Activated T-helper 1 cell treated with anti-CD3 and anti-CD28 coated beads, Interleukin-2, amount 50 U/mL, for 16 hours (primary cell): Measurements from ENCODE around the gene ANKRD63.

Experiments used
- DNase-seq, 2 donors: peaks; one replicate each; pipeline ENCODE4 v3.0.0-alpha.2; 2020; ENCODE audit warnings: low read depth in 1 of 2, low spot score in 1 of 2

Gene ANKRD63, protein sequence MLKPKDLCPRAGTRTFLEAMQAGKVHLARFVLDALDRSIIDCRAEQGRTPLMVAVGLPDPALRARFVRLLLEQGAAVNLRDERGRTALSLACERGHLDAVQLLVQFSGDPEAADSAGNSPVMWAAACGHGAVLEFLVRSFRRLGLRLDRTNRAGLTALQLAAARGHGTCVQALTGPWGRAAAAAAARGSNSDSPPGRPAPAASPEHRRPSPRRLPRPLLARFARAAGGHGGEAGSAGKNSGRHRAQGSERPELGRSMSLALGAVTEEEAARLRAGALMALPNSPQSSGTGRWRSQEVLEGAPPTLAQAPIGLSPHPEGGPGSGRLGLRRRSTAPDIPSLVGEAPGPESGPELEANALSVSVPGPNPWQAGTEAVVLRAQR

GRCh38 chr15:40282869-40283614 is at the start of gene ANKRD63:
ANKRD63 (minus strand) TSS chr15:40283064; CDS start chr15:40282586, 478 bp downstream.
- no peak for DNase-seq

GRCh38 chr15:40332113-40332781 is 49.4 kb upstream of the ANKRD63 start:
- DNase-seq = no peak

- DNase-seq = no peak
Measured at GRCh38 chr15:40331637-40332036, 48.8 kb upstream of the ANKRD63 start.

DNA sequence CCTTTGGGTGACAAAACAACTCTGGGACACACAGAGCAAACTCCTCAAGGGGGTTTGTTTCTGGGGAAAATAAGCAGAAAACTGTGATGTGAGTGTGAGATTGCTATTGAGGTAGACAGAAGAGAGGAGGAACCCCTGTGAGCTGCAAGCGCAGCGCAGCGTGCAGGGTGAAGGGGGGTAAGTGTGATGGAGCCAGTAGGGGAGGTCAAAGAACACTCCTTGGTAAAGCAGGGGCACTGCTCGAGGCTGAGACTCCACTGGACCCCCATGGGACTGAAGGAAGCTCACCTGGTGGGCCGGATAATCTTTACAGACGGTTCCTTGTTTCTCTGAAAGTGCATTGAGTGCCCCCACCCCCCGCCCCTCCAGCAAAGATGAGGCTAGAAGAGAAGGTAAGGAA is 48.2 kb upstream of the ANKRD63 start:
- no peak for DNase-seq

GRCh38 chr15:40330368-40330836 is 47.5 kb upstream of the ANKRD63 start:
- DNase-seq = no peak

DNA sequence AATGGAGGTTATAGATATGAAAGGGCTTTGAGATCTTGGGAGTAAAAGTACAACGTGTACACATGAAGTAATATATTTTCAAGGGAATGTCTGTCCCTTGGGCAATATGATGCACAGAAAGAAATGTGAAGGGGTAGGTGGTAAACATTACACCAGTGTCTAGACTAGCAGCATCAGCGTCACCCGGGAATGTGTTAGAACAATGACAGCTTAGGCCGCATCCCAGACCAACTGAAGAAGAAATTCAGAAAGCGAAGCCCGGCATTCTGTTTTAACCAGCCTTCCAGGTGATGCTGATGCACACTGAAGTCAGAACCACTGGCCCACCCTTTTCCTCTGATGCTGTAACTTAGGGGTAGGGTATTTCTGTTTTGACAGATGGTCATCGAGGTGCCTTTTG is 46.9 kb upstream of the ANKRD63 start:
- DNase-seq = no peak

- no peak for DNase-seq
Measured at GRCh38 chr15:40328751-40329150, 45.9 kb upstream of the ANKRD63 start.

DNA sequence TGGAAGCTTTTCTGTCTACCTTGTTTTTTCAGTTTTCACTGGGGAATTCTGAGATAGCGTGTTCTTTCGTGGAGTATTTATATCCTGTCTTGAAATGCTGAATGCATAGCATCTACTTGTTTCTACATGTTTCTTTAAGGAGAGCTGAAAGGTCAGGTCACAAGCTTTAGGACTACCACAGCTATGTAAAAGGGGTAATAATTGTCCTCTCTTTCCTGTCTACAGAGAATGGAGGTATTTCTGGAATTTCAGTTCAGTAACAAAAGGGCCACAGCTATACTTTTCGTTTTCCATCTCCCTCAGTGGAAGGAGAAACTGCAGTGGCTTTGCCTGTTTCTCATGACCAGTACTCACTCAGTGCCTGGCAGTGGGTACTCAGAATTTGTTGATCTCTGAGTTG is 45.3 kb upstream of the ANKRD63 start:
- DNase-seq = no peak

GRCh38 chr15:40327457-40327856 is 44.6 kb upstream of the ANKRD63 start:
- DNase-seq = no peak

- no peak for DNase-seq
Measured at GRCh38 chr15:40325700-40326099, 42.8 kb upstream of the ANKRD63 start.

- DNase-seq = no peak
Measured at GRCh38 chr15:40325188-40325587, 42.3 kb upstream of the ANKRD63 start.

DNA sequence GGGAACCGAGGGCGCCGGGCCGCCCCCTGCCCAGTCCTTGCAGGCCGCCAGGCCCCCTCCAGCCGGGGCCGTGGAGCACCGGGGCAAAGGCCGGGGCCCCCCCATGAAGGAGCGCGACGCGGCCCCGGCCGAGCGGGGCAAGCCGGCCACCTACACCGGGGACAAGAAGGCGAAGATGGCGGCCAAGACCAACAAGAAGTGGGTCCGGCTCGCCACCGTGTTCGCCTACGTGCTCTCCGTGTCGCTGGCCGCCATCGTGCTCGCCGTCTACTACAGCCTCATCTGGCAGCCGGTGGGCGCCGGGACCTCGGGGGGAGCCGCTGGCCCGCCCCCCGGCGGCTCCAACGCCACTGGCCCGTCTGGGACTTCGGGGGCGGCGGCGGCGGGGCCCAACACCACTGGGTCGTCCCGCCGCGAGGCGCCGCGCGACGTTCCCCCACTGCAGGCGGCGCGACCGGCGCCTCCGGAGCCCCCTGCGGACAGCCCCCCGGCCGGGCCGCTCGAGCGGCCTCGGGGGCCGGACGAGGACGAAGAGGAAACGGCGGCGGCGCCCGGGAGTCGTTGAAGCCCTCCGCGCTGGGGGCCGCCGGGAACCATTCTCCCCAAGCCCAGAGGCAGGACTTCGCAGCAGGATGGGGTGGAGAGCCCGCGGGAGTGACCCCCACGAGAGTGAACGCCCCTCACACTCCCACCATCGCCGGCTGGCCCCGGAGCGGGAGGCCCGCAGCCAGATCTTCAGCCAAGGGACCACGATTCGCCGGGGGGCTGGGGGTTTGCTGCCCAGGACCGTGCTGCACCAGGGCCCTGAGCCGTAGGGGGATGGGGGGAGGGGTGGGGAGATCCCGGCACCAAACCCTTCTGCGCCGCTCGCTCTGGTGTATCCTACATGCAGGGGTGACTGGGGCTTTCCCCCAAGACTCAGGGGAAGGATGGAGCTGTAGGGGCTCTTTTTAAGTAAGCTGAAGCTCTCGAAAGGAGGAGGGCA is 41.4 kb upstream of the ANKRD63 start:
- peak in 1 of 2 donors; percentile 12 for DNase-seq

DNA sequence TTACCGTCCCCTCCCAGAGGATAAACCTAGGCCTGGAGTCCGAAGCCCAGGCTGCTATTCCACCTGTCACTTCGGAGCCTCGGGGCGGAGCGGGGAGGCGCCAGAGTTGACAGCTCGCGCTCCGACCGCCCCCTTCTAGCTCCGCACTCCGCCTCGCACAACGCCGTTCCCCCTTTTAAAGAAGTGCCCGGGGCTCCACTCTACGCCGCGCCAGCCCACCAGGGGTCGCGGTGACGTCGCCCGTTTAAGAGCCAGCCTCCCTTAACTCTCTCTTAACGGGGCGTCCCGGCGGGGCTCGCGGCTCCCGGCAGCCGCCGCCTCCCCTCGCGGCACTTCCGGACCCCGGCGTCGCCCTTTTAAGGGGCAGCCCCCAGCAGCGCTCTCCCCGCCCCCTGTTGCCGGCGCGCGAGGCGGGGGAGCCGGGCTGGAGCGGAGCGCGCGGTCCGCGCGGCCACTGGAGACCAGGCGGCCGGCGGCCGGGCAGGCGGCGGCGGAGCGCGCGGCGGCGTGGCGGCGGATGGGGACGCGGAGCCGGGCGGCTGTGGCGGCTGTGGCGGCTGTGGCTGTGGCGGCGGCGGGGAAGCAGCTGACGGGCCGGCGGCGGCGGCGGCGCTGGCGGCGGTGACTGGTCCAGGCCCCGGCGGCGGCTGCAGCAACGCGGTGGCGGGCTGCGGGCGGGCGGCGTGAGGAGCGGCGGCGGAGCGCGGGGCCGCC is 40.5 kb upstream of the ANKRD63 start, which contains the start of gene INAFM2:
Gene INAFM2 (plus strand): TSS at position 454 of the 714 bp plus-strand sequence. CDS start 364 bp downstream, outside the sequence.
- DNase-seq = peak; percentile 66 to 85

DNA sequence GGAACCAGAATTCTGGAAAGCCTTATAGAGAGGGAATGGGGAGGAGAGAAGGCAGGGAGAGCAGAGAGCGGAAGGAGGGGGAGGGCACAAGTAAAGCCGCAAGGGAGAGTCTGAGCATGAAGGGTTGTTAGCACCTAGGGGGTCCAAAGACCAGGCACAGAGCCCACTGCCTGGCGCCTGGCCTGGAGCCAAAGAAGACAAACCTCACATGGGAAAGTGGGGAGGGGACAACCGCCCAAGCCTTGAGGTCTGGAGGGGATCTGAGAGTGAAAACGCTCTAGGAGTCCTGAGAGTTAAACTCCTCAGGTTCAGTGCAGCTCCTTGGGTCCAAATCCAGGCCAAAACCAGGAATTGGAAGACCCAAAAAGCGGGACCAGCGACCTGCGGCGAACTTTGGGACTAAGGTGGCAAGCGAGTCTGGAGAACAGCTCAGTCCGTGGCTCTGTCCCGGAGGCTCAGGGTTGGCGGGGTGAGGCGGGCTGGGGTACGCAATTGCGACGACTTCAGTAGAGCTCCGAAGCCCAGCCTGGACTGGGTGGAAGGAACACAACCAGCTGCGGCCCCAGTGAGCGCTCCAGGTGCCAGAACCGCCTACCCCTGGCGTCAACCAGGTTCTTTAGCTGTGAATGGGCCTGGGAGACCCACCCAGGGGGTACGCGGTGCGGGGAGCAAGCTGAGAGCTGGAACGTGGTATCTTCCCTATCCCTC is 39.8 kb upstream of the ANKRD63 start:
- DNase-seq = no peak

- peak in 1 of 2 donors; percentile 17 for DNase-seq
Measured at GRCh38 chr15:40320931-40321371, 38.1 kb upstream of the ANKRD63 start.

DNA sequence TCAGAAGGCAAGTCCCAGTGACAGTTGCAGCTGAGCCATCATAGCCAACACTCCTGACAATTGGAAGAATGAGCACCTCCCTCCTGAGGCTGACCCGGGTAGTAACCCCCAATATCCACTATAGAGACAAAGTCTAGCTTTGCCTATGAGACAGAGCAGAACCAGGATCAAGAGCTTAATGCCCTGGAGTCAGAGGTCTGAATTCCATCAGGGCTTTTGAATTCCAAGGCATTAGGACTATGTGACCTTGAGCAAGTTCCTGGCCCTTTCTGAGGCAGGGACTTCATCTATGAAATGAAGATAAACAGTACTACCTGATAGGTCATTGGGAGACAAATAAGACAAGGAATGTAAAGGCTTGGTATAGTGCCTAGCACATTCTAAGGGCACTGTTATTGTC is 37.5 kb upstream of the ANKRD63 start:
- DNase-seq = no peak

DNA sequence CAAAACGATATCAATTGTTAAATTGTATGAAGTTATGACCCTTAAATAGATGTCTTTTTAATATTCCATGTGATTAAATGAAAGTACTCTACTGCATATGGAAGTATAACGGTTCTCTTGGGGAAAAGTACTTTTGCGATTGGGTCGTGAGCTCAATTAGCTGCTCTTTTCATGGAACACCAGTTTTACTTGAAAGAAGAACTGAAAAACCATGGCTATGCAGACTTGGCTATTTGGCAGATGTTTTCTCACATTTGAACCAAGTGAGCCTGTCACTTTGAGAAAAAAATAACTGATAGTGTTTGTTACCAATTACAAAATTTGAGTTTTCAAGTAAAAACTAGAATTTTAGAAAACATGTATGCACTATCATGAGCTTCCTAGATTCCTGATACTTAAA is 34.7 kb upstream of the ANKRD63 start:
- no peak for DNase-seq

- no peak for DNase-seq
Measured at GRCh38 chr15:40316931-40317330, 34.1 kb upstream of the ANKRD63 start.

DNA sequence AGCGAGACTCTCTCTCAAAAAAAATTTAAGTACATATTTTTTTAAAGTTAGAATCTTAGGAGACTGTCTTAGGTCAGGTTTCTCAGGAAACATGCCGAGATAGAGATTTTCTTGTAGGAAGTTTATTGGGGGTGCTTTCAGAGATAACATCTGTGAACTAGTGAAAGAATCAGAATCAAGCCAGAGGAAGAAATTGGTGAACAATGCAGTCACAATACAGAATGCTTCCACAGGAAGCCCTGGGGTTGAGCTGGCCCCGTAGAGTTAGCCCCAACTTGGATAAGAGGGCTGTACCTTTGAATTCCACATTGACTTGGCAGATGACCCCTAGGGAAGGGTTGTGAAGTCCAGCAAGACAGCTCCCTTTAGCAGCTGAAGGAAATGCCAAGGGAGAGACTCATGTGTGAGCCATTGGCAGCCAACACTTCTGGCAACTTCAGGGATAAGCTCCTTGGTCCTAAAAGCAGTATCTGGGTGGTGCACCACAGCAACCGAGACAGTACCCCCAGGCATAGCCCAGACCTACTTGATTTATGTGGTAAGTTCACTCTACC is 31.9 kb upstream of the ANKRD63 start:
- DNase-seq = no peak
